Fibroblast of lung (primary cell): ENCODE measurements around the gene PLEKHH3. TPM values are rescaled to one million over a fixed set of nuclear protein-coding genes. Genes with fewer than 3 reads are reported as not detected.

Experiments used
- DNase-seq, 2 donors: peaks; one replicate each; pipeline versions ENCODE4 v3.0.0 to v3.0.0-alpha.2; 2010; ENCODE audit warnings: low read depth in 2 of 2
- H2AFZ ChIP-seq: 2 replicates; pipeline ENCODE4 v1.5.1; 2012; ENCODE audit warnings: low read length, control low read depth, inconsistent platforms
- H3K27ac ChIP-seq: 2 replicates; pipeline ENCODE4 v1.5.1; 2011; ENCODE audit warnings: low read length, control low read depth; ENCODE audit not compliant: insufficient read depth
- H3K27me3 ChIP-seq: 2 replicates; pipeline ENCODE4 v1.5.1; 2011; ENCODE audit warnings: mild to moderate bottlenecking, low read length; ENCODE audit not compliant: control insufficient read depth, insufficient read depth
- H3K36me3 ChIP-seq: 2 replicates; pipeline ENCODE4 v1.5.1; 2011; ENCODE audit warnings: low read length; ENCODE audit not compliant: control insufficient read depth, insufficient read depth
- H3K4me1 ChIP-seq: 2 replicates; pipeline ENCODE4 v1.5.1; 2011; ENCODE audit warnings: low read length; ENCODE audit not compliant: control insufficient read depth, insufficient read depth; ENCODE audit errors: extremely low read depth
- H3K4me2 ChIP-seq: 2 replicates; pipeline ENCODE4 v1.5.1; 2011; ENCODE audit warnings: low read length, control low read depth; ENCODE audit not compliant: insufficient read depth; ENCODE audit errors: extremely low read depth
- H3K4me3 ChIP-seq, 4 experiments: fragments of 200-600 bp in 1 of 4; sonication (generic) in 1 of 4; replicated peaks in 1 of 4; 2 replicates each; pipeline ENCODE4 v1.5.1; 2011 to 2016; ENCODE audit warnings: low read length in 4 of 4, low read depth in 3 of 4, mild to moderate bottlenecking in 3 of 4, control low read depth in 2 of 4, inconsistent platforms in 1 of 4, mixed read lengths in 1 of 4; ENCODE audit not compliant: insufficient read depth in 1 of 4; ENCODE audit errors: control extremely low read depth in 1 of 4
- H3K79me2 ChIP-seq: 2 replicates; pipeline ENCODE4 v1.5.1; 2012; ENCODE audit warnings: mild to moderate bottlenecking, low read length, inconsistent platforms; ENCODE audit not compliant: control insufficient read depth, insufficient read depth
- H3K9ac ChIP-seq: 2 replicates; pipeline ENCODE4 v1.5.1; 2011; ENCODE audit warnings: mild to moderate bottlenecking, low read length, control low read depth; ENCODE audit not compliant: insufficient read depth
- H3K9me3 ChIP-seq: 2 replicates; pipeline ENCODE4 v1.5.1; 2012; ENCODE audit warnings: low read depth, low read length; ENCODE audit not compliant: control insufficient read depth, insufficient read depth
- H4K20me1 ChIP-seq: 2 replicates; pipeline ENCODE4 v1.5.1; 2011; ENCODE audit warnings: low read length; ENCODE audit not compliant: control insufficient read depth, insufficient read depth; ENCODE audit errors: extremely low read depth
- CTCF ChIP-seq, 2 donors: IDR thresholded peaks in 1 of 2; conservative IDR thresholded peaks in 1 of 2; 1 replicate in 1 of 2; 2 replicates in 1 of 2; pipeline ENCODE4 v1.5.1; 2011 to 2012; ENCODE audit warnings: low read length in 2 of 2, control low read depth in 1 of 2, inconsistent platforms in 1 of 2, low read depth in 1 of 2, mild to moderate bottlenecking in 1 of 2
- EZH2 ChIP-seq: IDR thresholded peaks from 2 replicates; pipeline ENCODE4 v1.5.1; 2012; ENCODE audit warnings: low read length, control low read depth, mild to moderate bottlenecking; ENCODE audit errors: missing control alignments
- polyA plus RNA-seq, 2 donors: library from polyadenylated mRNA; depleted of rRNA in 1 of 2; stranded (reverse) in 1 of 2; unstranded in 1 of 2; fragments of >200 nt; gene quantifications; 2 replicates each; pipeline ENCODE4 v1.2.1, GENCODE V29; 2011 to 2012; ENCODE audit warnings: missing spikeins in 1 of 2
- total RNA-seq: library from RNA; depleted of rRNA; stranded (reverse); fragments of >200 nt; gene quantifications from 2 replicates; pipeline ENCODE4 v1.2.1, GENCODE V29; 2014

The PLEKHH3 gene
- total and polyA plus RNA-seq, 2 donors (not counting 1 experiment from before 2014, with no cell fraction given) = 2.3 to 24.6 TPM

- Histone ChIP-seq H4K20me1 (no peaks in the 10 kb centered on the region), H3K4me1 (no peaks in the 10 kb centered on the region), H3K27ac (no peak overlapping the region), H3K4me3 (no peak overlapping the region), H3K36me3 (peaks cover 10% of the 10 kb centered on the region), H3K9ac (no peak overlapping the region), H3K79me2 (no peaks in the 10 kb centered on the region), H3K27me3 (no peaks in the 10 kb centered on the region), H3K4me2 (no peak overlapping the region), H2AFZ (no peak overlapping the region), H3K9me3 (no peaks in the 10 kb centered on the region)
- DNase-seq = peak; percentile 53 to 79
- TF ChIP-seq CTCF (conservative IDR thresholded peaks at IDR 0.05 in 1 of 2, IDR thresholded peaks at IDR 0.05 in 1 of 2; ENCODE audit: low read depth in 1 of 2, low read length in 2 of 2) (peak; percentile 58 to 67), EZH2 (no peak)
These were observed 44.3 kb upstream of the PLEKHH3 start for GRCh38 chr17:42720996-42721583.

- H3K4me2 ChIP-seq = no peak overlapping the region
- no peak overlapping the region for H3K9ac ChIP-seq
- H3K27me3 ChIP-seq = no peaks in the 10 kb centered on the region
- no peak overlapping the region for H2AFZ ChIP-seq
- no peak overlapping the region for H3K4me3 ChIP-seq
- no peaks in the 10 kb centered on the region for H4K20me1 ChIP-seq
- H3K36me3 ChIP-seq = peaks cover 23% of the 10 kb centered on the region
- TF ChIP-seq CTCF (conservative IDR thresholded peaks at IDR 0.05 in 1 of 2, IDR thresholded peaks at IDR 0.05 in 1 of 2; ENCODE audit: low read depth in 1 of 2, low read length in 2 of 2) = no peak
- TF ChIP-seq EZH2 = no peak
- no peaks in the 10 kb centered on the region for H3K4me1 ChIP-seq
- H3K79me2 ChIP-seq = no peaks in the 10 kb centered on the region
- H3K9me3 ChIP-seq = no peaks in the 10 kb centered on the region
- no peak for DNase-seq
- no peak overlapping the region for H3K27ac ChIP-seq
These were observed 32.8 kb upstream of the PLEKHH3 start for GRCh38 chr17:42709561-42709960.

GRCh38 chr17:42708588-42708987 lies 31.8 kb upstream of the PLEKHH3 start:
- H3K9ac ChIP-seq = no peak overlapping the region
- no peak overlapping the region for H2AFZ ChIP-seq
- TF ChIP-seq EZH2 = no peak
- TF ChIP-seq CTCF (conservative IDR thresholded peaks at IDR 0.05 in 1 of 2, IDR thresholded peaks at IDR 0.05 in 1 of 2; ENCODE audit: low read depth in 1 of 2, low read length in 2 of 2) = no peak
- no peak for DNase-seq
- no peaks in the 10 kb centered on the region for H3K79me2 ChIP-seq
- no peaks in the 10 kb centered on the region for H3K9me3 ChIP-seq
- no peaks in the 10 kb centered on the region for H3K27me3 ChIP-seq
- H3K36me3 ChIP-seq = peaks cover 24% of the 10 kb centered on the region
- no peak overlapping the region for H3K4me3 ChIP-seq
- H4K20me1 ChIP-seq = no peaks in the 10 kb centered on the region
- H3K27ac ChIP-seq = no peak overlapping the region
- no peaks in the 10 kb centered on the region for H3K4me1 ChIP-seq
- H3K4me2 ChIP-seq = no peak overlapping the region
